Adrenal gland (tissue), 5 donors: ENCODE measurements around the gene GSE1.

ENCODE experiments used
- CTCF ChIP-seq, 6 experiments: fragments of 450-650 bp in 4 of 6; fragments of 200-600 bp in 2 of 6; sonication (generic) in 1 of 6; IDR thresholded peaks; 1 replicate in 5 of 6; 2 replicates in 1 of 6; pipeline versions ENCODE4 v1.5.1 to v1.8.0; 2016 to 2021; ENCODE audit warnings: antibody characterized with exemption in 6 of 6, mild to moderate bottlenecking in 2 of 6, moderate library complexity in 1 of 6
- POLR2A ChIP-seq, 2 donors: fragments of 450-650 bp; IDR thresholded peaks; one replicate each; pipeline ENCODE4 v1.6.1; 2017; ENCODE audit warnings: antibody characterized with exemption in 2 of 2, mild to moderate bottlenecking in 2 of 2, moderate library complexity in 1 of 2
- donor health status: DM: no; HTN: no; CAD: no.

GRCh38 chr16:85707528-85708095, 94.5 kb downstream of the GSE1 start:
- TF ChIP-seq CTCF (IDR thresholded peaks at IDR 0.05) (no peak), POLR2A (IDR thresholded peaks at IDR 0.05) (no peak)
